Measurements from ENCODE around the gene GALNT7.

DNA sequence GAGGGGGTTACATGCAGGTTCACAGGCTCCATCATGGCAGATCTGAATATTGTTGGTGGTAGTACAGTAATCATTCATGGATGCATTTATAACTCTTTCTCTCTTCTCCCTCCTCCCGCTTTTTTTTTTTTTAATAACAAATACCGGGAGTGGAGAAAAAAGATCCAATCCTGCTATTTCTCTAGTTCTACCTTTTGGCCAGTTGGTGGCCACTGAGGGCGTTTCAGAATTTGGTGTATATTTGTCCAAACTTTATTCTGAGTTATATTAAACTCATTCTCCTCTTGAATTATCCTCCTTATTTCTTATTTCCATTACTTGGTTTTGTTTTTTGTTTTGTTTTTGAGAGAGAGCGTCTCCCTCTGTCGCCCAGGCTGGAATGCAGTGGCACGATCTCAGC lies 90.7 kb downstream of the GALNT7 start:
- TF ChIP-seq SREBF1 (IDR thresholded peaks at IDR 0.05; ENCODE audit: low read length) (no peak), TBL1XR1 (IDR thresholded peaks at IDR 0.05; ENCODE audit: low read depth, low read length) (no peak), POLR2AphosphoS5 (IDR thresholded peaks at IDR 0.05; ENCODE audit: low read length) (no peak), JUND (IDR thresholded peaks at IDR 0.05; ENCODE audit: low read depth, low read length) (no peak), RELA (IDR thresholded peaks at IDR 0.05; ENCODE audit: borderline replicate concordance, partially characterized antibody) (no peak), EZH2 (IDR thresholded peaks at IDR 0.05; ENCODE audit: borderline replicate concordance, control insufficient read depth, low read depth, low read length) (no peak), YY1 (IDR thresholded peaks at IDR 0.05; ENCODE audit: low read depth, low read length) (no peak)
- TF ChIP-seq, protein P1, sequence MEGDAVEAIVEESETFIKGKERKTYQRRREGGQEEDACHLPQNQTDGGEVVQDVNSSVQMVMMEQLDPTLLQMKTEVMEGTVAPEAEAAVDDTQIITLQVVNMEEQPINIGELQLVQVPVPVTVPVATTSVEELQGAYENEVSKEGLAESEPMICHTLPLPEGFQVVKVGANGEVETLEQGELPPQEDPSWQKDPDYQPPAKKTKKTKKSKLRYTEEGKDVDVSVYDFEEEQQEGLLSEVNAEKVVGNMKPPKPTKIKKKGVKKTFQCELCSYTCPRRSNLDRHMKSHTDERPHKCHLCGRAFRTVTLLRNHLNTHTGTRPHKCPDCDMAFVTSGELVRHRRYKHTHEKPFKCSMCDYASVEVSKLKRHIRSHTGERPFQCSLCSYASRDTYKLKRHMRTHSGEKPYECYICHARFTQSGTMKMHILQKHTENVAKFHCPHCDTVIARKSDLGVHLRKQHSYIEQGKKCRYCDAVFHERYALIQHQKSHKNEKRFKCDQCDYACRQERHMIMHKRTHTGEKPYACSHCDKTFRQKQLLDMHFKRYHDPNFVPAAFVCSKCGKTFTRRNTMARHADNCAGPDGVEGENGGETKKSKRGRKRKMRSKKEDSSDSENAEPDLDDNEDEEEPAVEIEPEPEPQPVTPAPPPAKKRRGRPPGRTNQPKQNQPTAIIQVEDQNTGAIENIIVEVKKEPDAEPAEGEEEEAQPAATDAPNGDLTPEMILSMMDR (IDR thresholded peaks at IDR 0.05 in 2 of 3, conservative IDR thresholded peaks at IDR 0.05 in 1 of 3; ENCODE audit: control insufficient read depth in 2 of 3, extremely low read depth in 1 of 3, insufficient read depth in 1 of 3, low read depth in 3 of 3, low read length in 3 of 3) = no peak
- TF ChIP-seq, protein P2, sequence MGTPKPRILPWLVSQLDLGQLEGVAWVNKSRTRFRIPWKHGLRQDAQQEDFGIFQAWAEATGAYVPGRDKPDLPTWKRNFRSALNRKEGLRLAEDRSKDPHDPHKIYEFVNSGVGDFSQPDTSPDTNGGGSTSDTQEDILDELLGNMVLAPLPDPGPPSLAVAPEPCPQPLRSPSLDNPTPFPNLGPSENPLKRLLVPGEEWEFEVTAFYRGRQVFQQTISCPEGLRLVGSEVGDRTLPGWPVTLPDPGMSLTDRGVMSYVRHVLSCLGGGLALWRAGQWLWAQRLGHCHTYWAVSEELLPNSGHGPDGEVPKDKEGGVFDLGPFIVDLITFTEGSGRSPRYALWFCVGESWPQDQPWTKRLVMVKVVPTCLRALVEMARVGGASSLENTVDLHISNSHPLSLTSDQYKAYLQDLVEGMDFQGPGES (IDR thresholded peaks at IDR 0.05) = no peak
- TF ChIP-seq, protein P3, sequence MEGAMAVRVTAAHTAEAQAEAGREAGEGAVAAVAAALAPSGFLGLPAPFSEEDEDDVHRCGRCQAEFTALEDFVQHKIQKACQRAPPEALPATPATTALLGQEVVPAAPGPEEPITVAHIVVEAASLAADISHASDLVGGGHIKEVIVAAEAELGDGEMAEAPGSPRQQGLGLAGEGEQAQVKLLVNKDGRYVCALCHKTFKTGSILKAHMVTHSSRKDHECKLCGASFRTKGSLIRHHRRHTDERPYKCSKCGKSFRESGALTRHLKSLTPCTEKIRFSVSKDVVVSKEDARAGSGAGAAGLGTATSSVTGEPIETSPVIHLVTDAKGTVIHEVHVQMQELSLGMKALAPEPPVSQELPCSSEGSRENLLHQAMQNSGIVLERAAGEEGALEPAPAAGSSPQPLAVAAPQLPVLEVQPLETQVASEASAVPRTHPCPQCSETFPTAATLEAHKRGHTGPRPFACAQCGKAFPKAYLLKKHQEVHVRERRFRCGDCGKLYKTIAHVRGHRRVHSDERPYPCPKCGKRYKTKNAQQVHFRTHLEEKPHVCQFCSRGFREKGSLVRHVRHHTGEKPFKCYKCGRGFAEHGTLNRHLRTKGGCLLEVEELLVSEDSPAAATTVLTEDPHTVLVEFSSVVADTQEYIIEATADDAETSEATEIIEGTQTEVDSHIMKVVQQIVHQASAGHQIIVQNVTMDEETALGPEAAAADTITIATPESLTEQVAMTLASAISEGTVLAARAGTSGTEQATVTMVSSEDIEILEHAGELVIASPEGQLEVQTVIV (IDR thresholded peaks at IDR 0.05; ENCODE audit: borderline replicate concordance, partially characterized antibody) = no peak

Data from GM12878 (cell line).